Measurements from ENCODE around the gene AQP1. TPM values are rescaled to one million over a fixed set of nuclear protein-coding genes. Genes with fewer than 3 reads are reported as not detected.
A peak's percentile ranks its signal among the peaks of the same experiment; 100 is the strongest.

Gene AQP1
- total RNA-seq, 1 experiment from 2014 or later: 0.49 TPM

GRCh38 chr7:30920021-30920583 is 8.4 kb downstream of the AQP1 start:
- intact Hi-C loops (cut with micrococcal nuclease; ENCODE audit: unreplicated experiment): no loop called here
- no TSS peak for BruUV-seq (replicated peaks)
- peak; percentile 32 for DNase-seq (ENCODE audit: low spot score)

GRCh38 chr7:30920584-30921539 is 9.2 kb downstream of the AQP1 start:
- intact Hi-C loops (cut with micrococcal nuclease; ENCODE audit: unreplicated experiment): no loop called here
- TF ChIP-seq CTCF (conservative IDR thresholded peaks at IDR 0.05; ENCODE audit: low read depth, low read length) (no peak), EZH2 (IDR thresholded peaks at IDR 0.05; ENCODE audit: borderline replicate concordance, low read depth, low read length, poor library complexity, severe bottlenecking) (no peak)
- BruUV-seq (replicated peaks): no TSS peak
- POLR2A ChIA-PET (ENCODE audit: low non-redundant PET): no interaction called here
- CTCF ChIA-PET: no interaction called here
- H3K4me3 ChIP-seq (ENCODE audit: low read depth, low read length, poor library complexity, severe bottlenecking): no peak overlapping the region
- no peaks in the 10 kb centered on the region for H3K9me3 ChIP-seq (ENCODE audit: low read depth, low read length, poor library complexity, severe bottlenecking)
- no peak for DNase-seq (ENCODE audit: low spot score)
- no peaks in the 10 kb centered on the region for H3K4me1 ChIP-seq (ENCODE audit: insufficient read depth, low read length, poor library complexity, severe bottlenecking)
- H3K36me3 ChIP-seq (ENCODE audit: insufficient read depth, low read length, poor library complexity, severe bottlenecking): no peaks in the 10 kb centered on the region
- H3K27me3 ChIP-seq (replicated peaks; ENCODE audit: insufficient read depth, low read depth, low read length, poor library complexity): no peaks in the 10 kb centered on the region
- H3K27ac ChIP-seq (ENCODE audit: low read depth, low read length, poor library complexity, severe bottlenecking): no peak overlapping the region

More at GRCh38 chr7:30920021-30920583, 8.4 kb downstream of the AQP1 start:
- Histone ChIP-seq H3K4me1 (ENCODE audit: insufficient read depth, low read length, poor library complexity, severe bottlenecking) (no peaks in the 10 kb centered on the region), H3K4me3 (ENCODE audit: low read depth, low read length, poor library complexity, severe bottlenecking) (no peak overlapping the region), H3K36me3 (ENCODE audit: insufficient read depth, low read length, poor library complexity, severe bottlenecking) (no peaks in the 10 kb centered on the region), H3K27ac (ENCODE audit: low read depth, low read length, poor library complexity, severe bottlenecking) (no peak overlapping the region), H3K27me3 (replicated peaks; ENCODE audit: insufficient read depth, low read depth, low read length, poor library complexity) (no peaks in the 10 kb centered on the region), H3K9me3 (ENCODE audit: low read depth, low read length, poor library complexity, severe bottlenecking) (no peaks in the 10 kb centered on the region)
- TF ChIP-seq CTCF (conservative IDR thresholded peaks at IDR 0.05; ENCODE audit: low read depth, low read length) (no peak), EZH2 (IDR thresholded peaks at IDR 0.05; ENCODE audit: borderline replicate concordance, low read depth, low read length, poor library complexity, severe bottlenecking) (no peak)
- ChIA-PET POLR2A (ENCODE audit: low non-redundant PET) (no interaction called here), CTCF (no interaction called here)

- Histone ChIP-seq H3K27me3 (replicated peaks; ENCODE audit: insufficient read depth, low read depth, low read length, poor library complexity) (no peaks in the 10 kb centered on the region), H3K36me3 (ENCODE audit: insufficient read depth, low read length, poor library complexity, severe bottlenecking) (no peaks in the 10 kb centered on the region), H3K4me3 (ENCODE audit: low read depth, low read length, poor library complexity, severe bottlenecking) (no peak overlapping the region), H3K27ac (ENCODE audit: low read depth, low read length, poor library complexity, severe bottlenecking) (no peak overlapping the region), H3K4me1 (ENCODE audit: insufficient read depth, low read length, poor library complexity, severe bottlenecking) (no peaks in the 10 kb centered on the region), H3K9me3 (ENCODE audit: low read depth, low read length, poor library complexity, severe bottlenecking) (no peaks in the 10 kb centered on the region)
- no TSS peak for BruUV-seq (replicated peaks)
- ChIA-PET POLR2A (ENCODE audit: low non-redundant PET) (no interaction called here), CTCF (no interaction called here)
- no peak for TF ChIP-seq CTCF (conservative IDR thresholded peaks at IDR 0.05; ENCODE audit: low read depth, low read length)
- TF ChIP-seq EZH2 (IDR thresholded peaks at IDR 0.05; ENCODE audit: borderline replicate concordance, low read depth, low read length, poor library complexity, severe bottlenecking): no peak
- intact Hi-C loops (cut with micrococcal nuclease; ENCODE audit: unreplicated experiment): no loop called here
- no peak for DNase-seq (ENCODE audit: low spot score)
Observed at GRCh38 chr7:30921540-30922401, 10.1 kb downstream of the AQP1 start.
